T47D (cell line): ENCODE measurements around the gene ITIH1.
A peak's percentile ranks its signal among the peaks of the same experiment; 100 is the strongest.

Experiments used
- DNase-seq, 2 experiments: peaks; one replicate each; pipeline versions ENCODE4 v3.0.0 to v3.0.0-alpha.2; 2011 to 2012; ENCODE audit warnings: low read depth in 1 of 2, low spot score in 1 of 2
- JUND ChIP-seq: IDR thresholded peaks from 2 replicates; pipeline ENCODE4 v1.6.1; 2012; ENCODE audit warnings: low read depth
- in situ Hi-C: cut with HindIII; loops from 2 replicates; pipeline ENCODE4 v1.10.0; 2016; ENCODE audit warnings: low sequenced_read_pairs, low pct_unique_long_range_greater_than_20kb

The ITIH1 gene

DNA sequence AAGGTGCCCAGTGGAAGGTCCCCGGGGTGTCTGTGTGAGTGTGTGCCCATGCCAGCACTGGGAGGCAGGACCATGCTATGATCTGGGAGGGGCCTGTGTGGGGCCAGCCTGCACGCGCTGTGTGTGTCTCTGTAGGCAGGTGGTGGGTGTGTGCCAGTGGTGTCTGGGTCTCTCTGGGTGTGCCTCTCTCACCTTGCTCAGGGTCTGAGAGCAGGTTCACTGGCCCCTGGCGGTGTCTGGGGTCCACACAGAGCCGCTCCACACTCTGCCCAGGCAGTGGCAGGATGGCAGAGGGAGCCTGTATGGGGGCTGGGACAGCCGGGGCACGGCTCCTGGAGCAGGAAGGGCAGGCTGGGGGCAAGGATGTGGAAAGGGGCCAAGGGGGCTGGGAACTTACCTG lies 40.5 kb downstream of the ITIH1 start:
- no peak for DNase-seq
- TF ChIP-seq JUND = no peak
- in situ Hi-C loops = no loop called here

- in situ Hi-C loops = no loop called here
- no peak for TF ChIP-seq JUND
- DNase-seq = no peak
These were observed 42.5 kb downstream of the ITIH1 start for GRCh38 chr3:52819936-52820335.

- no peak for TF ChIP-seq JUND
- in situ Hi-C loops = no loop called here
- DNase-seq = peak in 1 of 2 experiments; percentile 49
These were observed 43.3 kb downstream of the ITIH1 start for GRCh38 chr3:52820736-52821135.

DNA sequence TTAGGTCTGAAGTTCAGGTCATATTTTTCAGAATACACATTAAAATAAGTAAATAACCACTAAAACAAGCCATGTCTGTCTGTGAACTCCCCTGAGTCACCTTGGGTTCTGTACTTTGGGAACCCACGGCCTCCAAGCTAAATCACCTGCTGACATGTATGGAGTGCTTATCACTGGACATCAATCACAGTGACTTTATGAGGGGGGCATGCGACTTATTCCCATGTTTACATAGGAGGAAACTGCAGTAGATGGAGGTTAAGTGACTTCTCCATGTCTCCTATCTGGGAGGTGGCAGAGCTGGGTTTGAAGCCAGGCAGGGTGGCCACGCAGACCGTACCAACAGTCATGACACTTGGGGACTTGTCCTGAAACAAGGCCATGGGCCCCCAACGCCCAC lies 45.0 kb downstream of the ITIH1 start:
- no peak for DNase-seq
- TF ChIP-seq JUND = no peak
- in situ Hi-C loops = no loop called here

DNA sequence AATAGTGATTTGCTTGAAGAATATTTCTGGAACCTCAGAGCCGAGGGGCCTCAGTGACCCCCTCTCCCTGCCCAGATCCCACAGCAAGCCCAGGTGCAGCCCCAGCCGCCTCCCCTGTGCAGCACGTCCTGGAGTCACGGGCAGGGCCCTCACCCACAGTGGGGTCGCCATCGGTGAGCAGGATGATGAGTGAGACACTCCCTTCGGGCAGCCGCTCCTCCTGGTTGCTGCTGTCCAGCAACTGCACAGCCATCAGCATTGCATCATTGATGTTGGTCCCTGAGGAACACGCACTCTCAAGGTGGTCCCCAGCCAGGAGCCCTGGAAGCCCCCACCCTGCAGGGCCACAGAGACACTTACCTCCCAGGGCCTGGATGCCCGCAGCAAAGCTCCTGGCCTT lies 46.6 kb downstream of the ITIH1 start:
- TF ChIP-seq JUND = no peak
- in situ Hi-C loops = no loop called here
- DNase-seq = no peak

DNA sequence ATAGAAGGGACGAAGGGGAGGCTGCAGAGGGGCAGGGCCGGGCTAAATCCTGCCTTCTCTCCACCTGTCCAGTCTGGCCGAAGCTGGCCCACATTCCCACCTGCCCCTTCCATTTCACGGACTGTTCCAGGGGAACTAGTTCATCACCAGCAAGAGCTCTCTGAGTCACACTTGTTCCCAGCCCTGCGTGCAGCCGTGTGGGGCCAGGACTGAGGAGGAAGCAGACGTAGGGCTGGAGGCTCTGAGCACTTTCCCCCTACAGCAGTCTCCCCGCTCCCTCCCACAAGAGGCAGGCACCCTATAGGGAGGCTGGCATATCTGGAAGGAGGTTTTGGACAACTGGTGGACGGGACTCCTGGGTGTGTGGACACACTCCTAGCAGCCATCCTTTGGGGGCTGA lies 50.0 kb downstream of the ITIH1 start:
- no peak for TF ChIP-seq JUND
- DNase-seq = no peak
- in situ Hi-C loops = no loop called here

- in situ Hi-C loops = no loop called here
- no peak for TF ChIP-seq JUND
- no peak for DNase-seq
These were observed 50.5 kb downstream of the ITIH1 start for GRCh38 chr3:52827866-52828376.

DNA sequence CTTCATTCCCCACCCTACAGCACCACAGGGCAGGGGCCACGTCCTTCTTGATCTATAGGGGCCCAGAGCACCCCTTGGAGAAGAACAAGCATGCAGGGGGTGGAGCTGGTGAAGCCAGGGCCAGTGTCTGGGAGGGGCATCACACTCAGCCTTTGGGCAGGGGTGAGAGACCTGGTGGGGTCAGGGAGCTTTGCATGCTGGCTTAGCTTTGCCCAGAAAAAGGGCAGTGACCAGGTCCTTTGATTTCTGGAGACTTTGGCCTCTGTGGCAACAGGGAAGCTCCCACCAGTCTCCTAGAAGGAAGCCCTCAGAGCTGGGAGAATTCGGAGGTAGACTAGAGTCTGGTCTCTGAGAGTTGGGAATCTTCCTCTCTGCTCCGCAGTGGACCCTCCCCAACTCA lies 52.1 kb downstream of the ITIH1 start:
- DNase-seq = no peak
- in situ Hi-C loops = no loop called here
- TF ChIP-seq JUND = no peak

GRCh38 chr3:52829906-52830463 lies 52.6 kb downstream of the ITIH1 start:
- in situ Hi-C loops = no loop called here
- no peak for DNase-seq
- TF ChIP-seq JUND = no peak

DNA sequence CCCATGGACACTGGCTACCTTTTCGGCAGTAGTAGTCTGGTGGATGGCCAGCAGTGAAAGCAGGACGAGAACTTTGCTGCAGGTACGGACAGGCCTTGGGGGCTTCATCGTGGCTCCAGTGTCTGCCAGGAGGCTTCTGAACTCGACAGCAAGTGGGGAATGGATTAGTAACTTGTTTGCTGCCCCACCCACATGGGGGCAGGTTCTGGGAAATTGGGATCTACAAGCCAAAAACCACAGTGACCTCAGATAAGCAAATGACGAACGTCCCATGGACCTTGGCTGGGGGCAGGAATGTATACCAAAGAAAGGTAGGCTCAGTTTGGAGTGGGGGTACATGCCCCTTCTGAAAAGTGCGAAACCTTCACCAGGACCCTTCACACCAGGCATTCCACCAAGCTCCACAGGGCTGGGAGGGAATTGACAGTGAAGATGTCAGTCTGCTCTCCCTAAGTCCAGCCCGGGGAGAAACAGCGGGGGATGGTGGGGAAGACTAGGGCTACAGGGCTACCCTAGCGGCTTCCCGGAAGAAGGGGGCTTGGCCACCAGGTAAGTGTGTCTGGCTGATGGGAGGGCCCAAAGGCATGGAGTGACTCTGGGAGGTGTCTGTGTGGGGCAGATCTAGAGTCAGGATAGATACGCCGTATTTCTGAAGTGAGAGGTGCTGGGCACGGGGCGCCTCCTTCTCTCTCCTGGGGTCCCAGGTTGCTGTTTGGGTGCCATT lies 53.3 kb downstream of the ITIH1 start, which contains the start of gene ITIH4:
Gene ITIH4, minus strand, starts transcription at position 138 of the 724 bp plus-strand sequence. Its CDS starts 30 bp downstream, at position 108.
- no peak for DNase-seq
- TF ChIP-seq JUND = no peak
- in situ Hi-C loops = no loop called here

DNA sequence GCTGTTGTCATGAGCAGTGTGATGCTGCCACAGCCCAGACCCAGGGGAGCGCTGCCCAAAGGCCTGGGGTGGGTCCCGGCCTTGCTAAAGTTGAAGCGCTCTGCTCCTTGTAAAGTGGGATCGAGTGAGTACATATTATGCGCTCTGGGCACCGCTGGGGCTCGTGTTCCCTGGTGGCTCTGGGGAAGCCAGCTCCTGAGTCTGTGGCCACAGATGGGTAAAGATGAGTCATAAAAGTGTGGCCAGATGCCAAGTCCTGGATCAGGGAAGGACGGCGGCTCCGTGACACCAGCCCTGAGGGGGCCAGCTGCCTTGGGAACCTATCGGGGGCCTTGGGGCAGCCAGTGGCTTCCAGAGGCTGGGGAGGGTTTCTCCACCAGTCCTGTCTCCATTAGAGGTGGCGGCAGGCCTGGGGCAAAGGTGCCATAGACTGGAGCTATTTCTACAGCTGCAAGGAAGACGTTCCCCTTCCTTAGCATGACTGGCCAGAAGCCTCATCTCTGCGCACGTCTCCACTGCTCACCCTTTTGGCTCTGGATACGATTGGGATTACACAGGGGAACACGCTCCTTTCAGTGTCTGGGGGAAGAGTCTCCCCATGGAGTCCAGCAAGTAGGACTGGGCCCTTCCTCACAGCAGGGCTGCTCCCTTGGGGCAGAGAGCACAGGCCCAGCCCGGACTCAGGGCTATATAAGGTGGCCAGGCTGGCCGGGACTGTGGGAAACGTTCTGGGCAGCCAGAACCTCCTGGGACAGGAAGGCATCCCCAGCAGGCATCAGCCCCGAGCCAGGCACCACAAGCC lies 54.3 kb downstream of the ITIH1 start:
- DNase-seq = peak in 1 of 2 experiments; percentile 51
- in situ Hi-C loops = no loop called here
- TF ChIP-seq JUND = no peak

DNA sequence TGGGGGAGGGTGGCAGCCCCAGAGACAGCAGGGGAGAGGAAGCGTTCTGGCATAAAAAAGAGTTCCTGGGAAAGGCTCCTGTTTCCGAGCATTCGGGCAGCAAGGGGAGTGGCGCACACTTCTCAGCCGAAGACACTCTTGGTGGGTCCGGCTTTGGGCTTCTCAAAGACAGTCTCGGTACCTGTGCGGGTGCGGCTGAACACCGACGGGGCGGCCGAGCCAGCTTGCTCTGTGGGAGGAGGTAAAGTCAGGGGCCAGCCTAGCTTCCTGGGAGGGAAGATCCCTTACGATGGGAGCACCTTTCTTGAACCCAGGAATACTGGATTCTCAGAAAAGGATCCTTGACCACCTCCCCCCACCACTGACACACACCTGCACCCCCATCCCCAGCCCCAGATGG lies 55.8 kb downstream of the ITIH1 start:
- in situ Hi-C loops = no loop called here
- no peak for TF ChIP-seq JUND
- no peak for DNase-seq

- TF ChIP-seq JUND = no peak
- DNase-seq = no peak
- in situ Hi-C loops = no loop called here
These were observed 57.6 kb downstream of the ITIH1 start, which contains the start of gene MUSTN1 for GRCh38 chr3:52834871-52835501. Gene MUSTN1, minus strand, starts transcription at chr3:52835019. Its CDS starts 71 bp downstream, at chr3:52834948.
